ENCODE measurements around the gene PTPRM. TPM values are rescaled to one million over a fixed set of nuclear protein-coding genes. Genes with fewer than 3 reads are reported as not detected.

Gene PTPRM
- total and polyA plus RNA-seq, 2 donors (not counting 3 experiments of a cell fraction or from before 2014, with no cell fraction given): 37.4 to 43.7 TPM

GRCh38 chr18:8296886-8297616 lies 729.9 kb downstream of the PTPRM start:
- H3K4me1 ChIP-seq (ENCODE audit: control insufficient read depth, extremely low read depth, insufficient read depth, low read length): no peaks in the 10 kb centered on the region
- no peaks in the 10 kb centered on the region for H3K9me1 ChIP-seq (replicated peaks; ENCODE audit: control insufficient read depth, extremely low read depth, insufficient read depth, low read length)
- dilution Hi-C loops (cut with MboI; ENCODE audit: extremely low pct_ligation_motif_present, low sequenced_read_pairs): no loop called here
- no peaks in the 10 kb centered on the region for H3K9me3 ChIP-seq (replicated peaks; ENCODE audit: control insufficient read depth, insufficient read depth, low read length)
- no peak overlapping the region for H2AFZ ChIP-seq (ENCODE audit: low read depth, low read length)
- DNase-seq (ENCODE audit: low read depth, low spot score) (no peak), FAIRE-seq (no peak)
- H3K4me3 ChIP-seq (replicated peaks in 1 of 3; ENCODE audit: insufficient read depth in 1 of 3, low read depth in 1 of 3, low read length in 3 of 3): no peak overlapping the region
- no peaks in the 10 kb centered on the region for H3K79me2 ChIP-seq (ENCODE audit: control insufficient read depth, insufficient read depth, low read length)
- no peak overlapping the region for H3K4me2 ChIP-seq (ENCODE audit: insufficient read depth, low read length)
- no peak overlapping the region for H3K9ac ChIP-seq (replicated peaks; ENCODE audit: extremely low read depth, insufficient read depth, low read length)
- H4K20me1 ChIP-seq (replicated peaks; ENCODE audit: control insufficient read depth, extremely low read depth, insufficient read depth, low read length): no peaks in the 10 kb centered on the region
- BruUV-seq (replicated peaks): no TSS peak
- intact Hi-C loops (cut with micrococcal nuclease): no loop called here
- TF ChIP-seq POLR2A (IDR thresholded peaks at IDR 0.05; ENCODE audit: low read depth, low read length) (no peak), JUN (IDR thresholded peaks at IDR 0.05; ENCODE audit: borderline replicate concordance, insufficient read depth, insufficient read length, low read depth) (no peak), MYC (IDR thresholded peaks at IDR 0.05; ENCODE audit: low read depth, low read length) (no peak), MAX (IDR thresholded peaks at IDR 0.05; ENCODE audit: insufficient read depth, insufficient read length) (no peak), CTCF (IDR thresholded peaks at IDR 0.05; ENCODE audit: extremely low read depth in 1 of 2, insufficient read depth in 1 of 2, low read depth in 1 of 2, low read length in 2 of 2) (no peak), EZH2 (IDR thresholded peaks at IDR 0.05; ENCODE audit: borderline replicate concordance, low read depth, low read length, severe bottlenecking) (no peak), POLR2AphosphoS5 (IDR thresholded peaks at IDR 0.05; ENCODE audit: insufficient read depth, low read depth, low read length) (no peak), FOS (IDR thresholded peaks at IDR 0.05; ENCODE audit: borderline replicate concordance, insufficient read depth, low read length) (no peak), GATA2 (IDR thresholded peaks at IDR 0.05; ENCODE audit: insufficient read depth, insufficient read length, low read depth, low read length) (no peak)
- no peak overlapping the region for H3K27ac ChIP-seq (ENCODE audit: insufficient read depth, low read depth, low read length)
- POLR2A ChIA-PET: no interaction called here
- no peaks in the 10 kb centered on the region for H3K27me3 ChIP-seq (ENCODE audit: control insufficient read depth in 2 of 2, insufficient read depth in 2 of 2, low read length in 2 of 2)
- CTCF ChIA-PET: no interaction called here
- H3K36me3 ChIP-seq (ENCODE audit: control insufficient read depth in 2 of 2, extremely low read depth in 1 of 2, insufficient read depth in 2 of 2, low read length in 2 of 2): no peaks in the 10 kb centered on the region

Data from endothelial cell of umbilical vein (primary cell).